CD4-positive, alpha-beta T cell treated with Interleukin-10 for 1 hour (primary cell): ENCODE data around the gene C1D.

Experiments used
- DNase-seq: peaks from one replicate; pipeline ENCODE4 v3.0.0-alpha.2; 2020

C1D gene

DNA sequence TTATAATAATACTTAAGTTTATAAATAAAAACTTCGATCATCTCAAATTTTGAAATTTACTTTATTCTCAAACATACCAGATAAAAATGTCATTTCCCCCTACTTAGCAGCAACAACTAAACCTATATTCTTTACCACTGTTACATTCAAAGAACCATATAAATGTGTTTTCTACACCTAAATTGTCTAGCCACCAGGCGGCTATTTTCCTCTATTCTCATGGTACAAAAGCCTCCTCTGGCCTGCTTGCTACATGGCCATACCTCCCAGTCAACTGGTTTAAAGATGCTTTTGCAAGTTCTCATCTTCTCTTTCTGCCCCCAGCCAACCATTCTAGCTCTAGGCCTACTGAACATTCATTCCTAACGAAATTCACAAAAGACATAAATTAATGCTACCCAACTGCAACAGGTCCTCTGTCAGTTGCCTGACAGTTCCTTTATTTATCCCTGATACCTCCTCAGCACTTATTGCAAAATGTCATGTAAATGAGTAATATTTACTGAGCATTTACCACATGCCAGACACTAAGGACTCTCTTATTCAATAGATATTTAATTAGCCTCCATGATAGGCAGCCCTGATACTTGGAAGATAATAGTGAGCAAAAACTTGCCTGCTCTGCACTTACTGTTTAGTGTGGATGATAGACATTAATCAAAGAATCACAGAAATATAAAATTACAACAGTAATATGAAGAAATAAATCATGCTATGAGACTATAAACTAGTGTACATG, 5.0 kb downstream of the C1D start:
- no peak for DNase-seq

DNA sequence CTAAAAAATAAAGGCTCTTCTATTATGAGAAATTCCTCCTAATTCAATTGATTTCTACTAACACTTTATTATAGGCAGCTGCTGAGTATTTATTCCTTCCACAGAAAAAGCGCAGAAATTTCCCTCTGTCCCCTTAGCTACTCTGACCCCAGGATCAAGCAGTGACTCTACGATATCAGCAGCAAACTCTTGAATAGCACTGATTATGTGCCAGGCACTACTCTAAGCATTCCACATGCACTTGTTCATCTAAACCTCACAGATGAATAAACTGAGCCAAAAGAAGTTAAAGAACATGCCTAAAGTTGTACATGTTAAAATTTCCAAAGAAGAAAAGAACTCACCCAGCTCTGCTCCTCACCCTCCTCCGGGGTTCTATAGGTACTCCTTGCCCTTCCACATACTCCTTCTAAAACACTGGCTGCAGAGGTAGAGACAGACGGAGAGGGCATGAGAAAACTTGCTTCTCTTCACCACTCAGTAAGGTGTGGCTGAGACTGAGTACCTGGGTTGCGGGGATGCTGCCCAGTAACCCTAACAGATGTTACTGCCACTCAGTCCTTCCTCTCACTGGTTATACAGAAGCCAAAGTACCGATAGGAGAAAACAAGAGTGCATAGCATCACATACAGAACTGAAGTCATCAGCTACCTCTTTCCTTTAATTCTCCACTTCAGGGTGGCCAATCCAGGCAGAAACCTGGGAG, 9.9 kb downstream of the C1D start:
- DNase-seq = no peak

DNA sequence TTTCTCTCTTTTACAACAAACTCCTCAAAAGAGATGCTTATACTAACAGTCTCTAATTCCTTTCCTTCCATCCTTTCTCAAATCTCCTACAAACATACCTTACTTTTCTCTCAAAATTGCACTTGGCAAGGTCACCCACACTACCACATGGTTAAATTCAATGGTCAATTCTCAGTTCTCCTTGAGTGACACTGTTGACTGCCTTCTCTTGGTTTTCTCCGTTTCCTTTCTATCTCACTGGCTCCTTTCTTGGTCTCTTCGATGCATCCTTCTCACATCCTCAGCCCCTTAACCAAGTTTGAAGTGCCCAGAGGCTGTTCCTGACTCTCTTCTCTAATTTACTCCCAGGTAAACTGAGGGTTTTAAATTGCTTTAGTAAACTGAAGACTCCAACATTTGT, 12.5 kb downstream of the C1D start:
- no peak for DNase-seq

DNA sequence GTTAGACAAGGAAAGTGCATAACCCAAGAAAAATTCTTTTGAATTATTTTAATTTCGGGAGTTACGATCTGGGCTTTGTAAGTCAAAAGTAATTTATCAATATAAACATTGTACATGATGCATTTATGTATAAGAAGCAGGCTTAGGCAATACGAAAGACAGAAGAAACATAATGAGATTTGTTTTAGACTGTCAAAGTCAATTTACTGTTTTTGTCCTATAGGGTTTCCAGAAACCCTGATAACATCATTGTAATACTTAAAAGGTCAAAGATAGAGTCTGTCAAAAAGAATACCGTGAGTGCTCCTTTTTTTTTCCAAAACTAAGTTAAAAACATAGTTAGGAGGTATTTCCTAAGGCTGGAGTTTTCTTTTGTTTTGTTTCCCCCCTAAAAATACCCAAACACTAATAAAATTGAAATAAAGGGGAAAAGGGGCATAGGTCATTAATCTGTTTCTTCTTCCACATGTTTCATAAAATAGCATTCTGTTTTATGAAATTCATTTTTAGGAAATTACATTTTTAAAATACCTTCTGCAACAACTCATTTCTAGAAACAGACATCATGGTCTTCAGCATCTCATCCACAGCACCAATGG, 16.1 kb downstream of the C1D start:
- no peak for DNase-seq

DNA sequence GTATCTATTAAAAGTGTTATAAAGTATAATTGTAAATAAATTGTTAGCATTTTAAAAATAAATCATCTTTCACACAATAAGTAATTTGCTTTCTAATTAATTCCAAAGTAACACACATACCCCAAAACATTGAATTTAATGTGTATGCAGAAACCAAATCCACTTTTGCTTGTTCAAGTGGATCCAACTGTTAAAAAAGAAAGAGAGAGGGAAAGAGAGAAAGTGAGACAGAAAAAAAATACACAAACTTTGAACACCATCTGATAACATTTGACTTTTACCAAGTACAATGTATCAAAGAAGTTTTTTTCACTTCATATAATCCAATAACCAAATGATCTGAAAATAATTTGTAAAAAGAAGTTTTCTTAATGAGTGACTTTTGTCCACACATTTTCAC, 16.6 kb downstream of the C1D start:
- DNase-seq = no peak

DNA sequence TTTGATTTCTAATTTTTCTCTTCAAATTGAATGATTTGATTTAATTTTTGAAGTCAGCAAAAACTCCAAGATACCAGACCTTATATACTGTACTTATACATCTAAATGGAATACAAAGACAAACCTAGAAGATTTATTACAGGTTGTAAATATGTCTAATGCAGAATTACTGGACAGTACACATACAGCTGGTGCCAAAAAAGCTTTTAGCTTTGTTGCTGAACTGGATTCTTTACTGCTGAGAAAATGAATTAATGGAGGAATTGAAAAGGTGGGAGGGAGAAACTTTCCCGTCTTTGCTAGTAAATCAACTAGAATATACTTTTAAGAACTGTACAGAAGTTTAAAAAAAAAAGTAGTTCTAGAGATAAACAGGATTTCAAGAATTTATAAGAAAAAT, 17.5 kb downstream of the C1D start:
- DNase-seq = no peak

DNA sequence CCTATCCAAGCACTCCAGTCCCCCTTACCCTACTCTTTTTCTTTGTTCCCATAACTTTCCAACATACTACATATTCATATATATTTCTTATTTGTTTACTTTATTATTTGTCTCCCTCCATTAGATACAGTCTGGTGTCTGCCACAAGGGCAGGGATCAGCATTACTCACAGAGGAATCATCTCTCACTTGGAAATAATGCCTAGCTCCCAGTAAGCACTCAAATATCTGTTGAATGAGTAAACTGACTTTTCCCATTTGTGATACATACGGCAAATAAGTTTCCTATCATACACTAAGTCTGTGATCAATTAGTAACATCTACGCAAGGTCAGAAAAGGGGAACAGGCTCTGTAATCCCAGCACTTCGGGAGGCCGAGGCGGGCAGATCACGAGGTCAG, 18.7 kb downstream of the C1D start:
- DNase-seq = no peak

DNA sequence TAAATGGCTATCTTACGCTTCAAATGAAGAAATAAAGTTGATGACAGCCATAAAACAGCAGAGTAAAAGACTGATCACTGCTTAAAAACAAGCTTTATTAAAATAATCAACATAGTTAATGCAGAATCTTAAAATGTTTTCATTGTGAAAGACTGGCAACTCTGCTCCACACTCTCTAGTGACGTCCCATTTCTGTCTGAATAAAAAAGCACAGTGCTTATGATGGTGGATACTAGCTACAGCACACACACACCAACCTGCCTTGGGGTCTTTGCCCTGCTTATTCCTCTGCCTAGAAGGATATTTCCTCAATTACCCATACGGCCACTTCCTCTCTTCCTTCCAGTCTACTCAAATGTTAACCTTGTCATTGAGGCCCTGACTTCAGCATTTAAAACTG, 19.1 kb downstream of the C1D start:
- DNase-seq = no peak

DNA sequence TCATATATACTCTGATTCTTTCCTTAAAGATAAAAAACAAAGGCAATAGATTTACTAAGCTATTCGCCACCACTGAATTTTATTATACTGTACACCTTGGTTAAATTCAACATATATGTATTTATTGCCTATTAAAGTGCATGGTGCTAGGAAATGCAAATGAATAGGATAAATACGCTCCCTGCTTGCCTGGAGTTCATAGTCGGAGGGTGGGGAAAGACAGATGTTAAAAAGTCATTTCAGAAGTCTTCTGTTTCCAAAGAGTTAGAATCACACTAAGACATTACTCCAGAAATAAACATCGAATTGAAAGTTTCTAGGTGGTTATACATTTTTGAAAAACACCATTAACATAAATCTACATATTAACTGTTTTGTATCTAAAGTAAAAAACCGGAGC, 19.8 kb downstream of the C1D start:
- DNase-seq = no peak

DNA sequence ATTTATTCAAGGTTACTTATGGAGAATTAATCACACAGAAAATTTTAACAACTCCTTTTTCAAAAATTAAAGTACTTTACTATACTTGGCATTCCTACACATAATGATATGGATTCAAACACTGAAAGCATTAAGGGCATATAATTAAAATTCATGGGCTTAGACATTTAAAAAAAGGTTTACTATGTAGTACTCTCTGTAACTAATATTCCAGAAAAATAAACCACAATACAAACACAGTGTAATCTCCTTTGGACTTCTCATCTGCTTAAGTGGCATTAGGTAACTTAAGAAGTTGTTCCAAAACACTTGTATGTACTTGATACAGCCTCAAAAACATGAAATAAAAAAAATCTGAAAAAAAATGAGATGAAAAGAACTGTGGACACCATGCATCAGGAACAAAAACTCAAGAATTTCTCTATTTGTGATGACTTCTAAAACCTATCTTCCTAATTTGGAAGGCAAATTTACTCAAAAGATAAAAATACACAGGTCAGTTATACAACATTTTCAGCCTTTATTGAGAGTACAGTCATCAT, 21.0 kb downstream of the C1D start:
- no peak for DNase-seq

DNA sequence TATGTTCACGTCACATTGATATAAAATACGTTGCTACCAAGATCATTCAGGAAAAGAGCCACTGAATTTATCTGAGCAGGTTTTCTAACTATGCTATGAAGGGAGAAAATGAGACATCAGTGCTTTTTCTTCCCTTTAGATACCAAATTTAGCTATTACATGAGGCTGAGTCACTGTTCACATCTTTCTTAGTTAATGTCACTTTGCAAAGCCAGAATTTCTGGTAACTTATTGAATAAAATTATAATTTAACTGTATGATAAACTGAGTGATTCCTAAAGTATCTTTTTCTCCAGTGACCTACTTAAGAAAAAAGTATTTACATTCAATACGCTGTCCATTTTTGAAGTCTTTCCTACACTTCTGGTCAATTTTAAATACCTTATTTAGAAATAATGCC, 22.7 kb downstream of the C1D start:
- DNase-seq = no peak

DNA sequence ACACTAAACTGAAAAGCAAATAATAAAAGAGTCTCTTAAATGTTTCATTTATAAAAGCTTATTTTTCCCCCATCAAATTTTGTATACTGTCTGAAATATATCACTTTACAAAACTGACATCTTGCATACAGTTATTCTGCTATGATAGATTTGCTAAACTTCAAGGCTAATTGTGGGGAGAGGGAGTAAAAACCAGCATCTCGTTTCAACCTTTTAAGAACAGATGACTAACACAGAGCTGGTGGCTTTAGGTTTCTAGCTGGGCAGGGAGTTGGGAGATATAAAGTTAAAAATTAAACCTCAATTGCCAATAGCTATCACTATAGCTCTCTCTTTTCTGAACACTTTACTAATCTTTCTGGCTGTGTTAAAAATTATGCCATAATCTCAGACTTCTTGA, 23.5 kb downstream of the C1D start:
- no peak for DNase-seq

DNA sequence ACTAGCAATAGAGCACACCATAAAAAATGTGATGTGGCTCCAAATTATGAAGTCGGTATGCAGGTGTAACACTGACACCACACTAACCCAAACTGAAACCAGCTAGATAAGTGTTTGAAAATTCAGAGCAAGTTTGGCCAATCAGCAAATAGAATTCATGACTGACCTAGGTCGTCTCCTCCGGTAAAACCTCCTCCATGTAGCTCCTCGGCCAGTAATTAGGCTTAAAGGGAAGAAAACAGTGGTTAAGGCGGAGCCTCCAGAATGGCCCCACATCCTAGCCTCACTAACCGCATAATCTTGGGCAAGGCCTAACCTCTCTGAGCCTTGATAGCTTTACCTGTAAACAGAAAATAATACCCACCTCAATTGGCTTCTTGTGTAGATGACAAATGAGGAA, 30.1 kb downstream of the C1D start:
- DNase-seq = no peak

DNA sequence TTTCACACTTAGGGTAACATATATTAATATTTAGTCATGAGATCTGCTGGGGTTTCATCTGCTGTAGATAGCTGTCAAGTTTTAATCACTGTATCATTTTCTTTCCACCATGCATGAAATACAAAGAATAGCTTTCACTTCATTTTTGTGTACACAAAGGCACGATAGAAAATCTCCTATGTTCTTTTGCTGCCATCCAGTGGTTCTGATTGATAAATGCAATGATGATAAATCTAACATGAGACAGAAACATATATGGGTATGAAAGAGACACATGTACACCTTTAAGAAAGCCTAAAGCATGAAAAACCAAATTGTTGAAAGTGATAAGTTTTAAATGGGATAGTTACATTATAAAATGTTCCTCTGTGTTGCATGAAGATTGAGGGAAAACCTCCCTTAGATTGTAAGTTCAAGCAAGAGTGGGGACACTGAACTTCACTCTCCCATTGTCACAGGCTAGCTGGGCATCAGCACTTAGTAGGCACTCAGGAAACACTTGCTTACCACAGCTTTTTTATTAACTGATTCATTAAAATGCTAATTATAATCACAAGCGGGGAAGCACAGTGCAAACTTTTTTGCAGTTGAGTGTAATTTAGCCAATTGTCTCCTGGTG, 31.2 kb downstream of the C1D start:
- peak; percentile 45 for DNase-seq

DNA sequence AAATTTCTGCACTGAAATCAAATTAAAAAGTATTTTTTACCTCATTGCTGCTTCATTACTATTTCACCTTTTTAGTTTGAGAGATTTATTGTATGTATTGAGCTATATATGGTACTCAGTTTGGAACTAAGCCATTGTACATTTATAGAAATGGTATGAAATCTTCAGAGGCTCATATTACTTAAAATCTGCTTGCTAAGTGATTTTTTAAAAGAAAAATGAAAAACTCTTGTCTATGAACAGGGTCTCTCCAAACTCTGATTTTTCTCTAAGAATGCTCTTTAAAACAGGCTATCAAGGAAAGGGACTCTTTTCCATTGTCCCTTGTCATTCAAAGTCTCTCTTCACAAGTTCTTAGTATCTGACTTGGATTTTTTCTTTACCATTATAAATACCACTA, 31.8 kb downstream of the C1D start:
- DNase-seq = no peak

DNA sequence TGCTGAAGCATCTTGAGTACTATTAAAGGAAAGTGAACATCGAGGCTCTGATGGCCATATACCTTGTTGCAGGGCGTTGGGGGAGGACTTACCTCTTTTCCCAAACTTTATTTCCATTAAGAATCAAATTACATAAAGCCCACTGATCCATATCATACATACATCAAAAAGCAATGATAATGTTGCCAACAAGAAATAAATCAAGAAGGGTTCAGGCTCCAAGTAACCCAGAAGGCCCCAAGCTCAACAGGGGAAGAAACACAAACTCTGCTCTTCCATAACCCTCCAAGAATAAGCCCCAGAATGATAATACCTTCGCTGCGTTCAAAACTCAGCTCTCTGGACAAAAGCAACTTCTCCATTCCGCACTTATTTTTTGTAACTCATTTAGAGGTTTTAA, 32.3 kb downstream of the C1D start:
- DNase-seq = no peak

DNA sequence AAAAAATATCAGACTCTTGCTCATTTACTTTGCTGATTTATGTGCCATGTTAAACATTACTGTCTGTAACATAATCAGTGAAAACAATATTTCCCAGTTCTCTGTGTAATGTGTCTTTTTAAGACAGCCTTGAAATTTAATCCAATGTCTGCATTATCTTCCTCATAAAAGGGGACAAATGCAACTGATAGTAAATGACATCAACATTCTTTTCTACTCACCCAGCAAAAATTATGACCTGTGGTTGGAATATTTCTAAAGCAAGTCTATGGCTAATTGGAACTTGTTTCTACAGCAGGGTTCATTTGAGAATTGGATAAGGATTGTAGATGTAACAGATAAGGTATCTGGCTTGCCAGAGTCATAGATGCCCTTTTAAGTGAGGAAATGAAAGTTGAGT, 34.8 kb downstream of the C1D start:
- DNase-seq = no peak

DNA sequence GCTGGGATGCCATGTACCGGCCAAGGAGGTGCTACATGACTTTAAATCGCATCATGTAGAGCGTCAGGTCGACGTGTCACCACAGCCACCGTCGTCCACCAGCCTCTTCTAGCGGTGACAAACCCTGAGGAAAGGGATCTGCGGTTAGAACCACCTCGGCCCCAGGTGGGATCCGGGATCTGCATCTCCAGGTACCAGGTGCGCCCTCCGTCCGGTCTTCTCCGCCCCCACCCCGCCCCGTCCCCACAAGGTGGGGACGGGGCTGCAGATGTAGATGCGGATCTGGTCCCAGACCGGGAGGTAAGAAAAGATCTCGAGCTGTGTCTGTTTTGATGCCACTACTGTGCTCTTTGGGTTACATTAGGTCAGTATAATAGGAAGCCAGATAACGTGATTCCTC, 38.4 kb downstream of the C1D start:
- no peak for DNase-seq

DNA sequence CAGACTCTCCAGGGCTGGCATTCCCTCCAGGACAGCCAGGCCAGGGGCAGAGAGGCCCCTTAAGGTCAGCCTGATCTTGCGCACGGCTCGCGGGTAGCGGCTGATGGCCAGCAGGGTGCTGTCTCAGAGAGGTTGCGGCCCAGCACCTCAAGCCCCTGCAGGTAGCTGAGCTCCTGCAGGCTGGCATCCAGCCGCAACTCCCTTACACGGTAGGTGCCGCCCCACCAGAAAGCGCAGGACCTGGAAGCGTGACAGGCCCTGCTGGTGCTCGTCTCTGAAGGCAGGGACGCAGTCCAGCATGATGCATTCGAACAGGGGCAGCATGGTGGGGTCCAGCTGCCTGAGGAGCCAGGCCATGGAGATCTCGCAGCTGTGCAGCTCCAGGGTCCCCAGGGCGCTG, 38.9 kb downstream of the C1D start:
- DNase-seq = no peak

DNA sequence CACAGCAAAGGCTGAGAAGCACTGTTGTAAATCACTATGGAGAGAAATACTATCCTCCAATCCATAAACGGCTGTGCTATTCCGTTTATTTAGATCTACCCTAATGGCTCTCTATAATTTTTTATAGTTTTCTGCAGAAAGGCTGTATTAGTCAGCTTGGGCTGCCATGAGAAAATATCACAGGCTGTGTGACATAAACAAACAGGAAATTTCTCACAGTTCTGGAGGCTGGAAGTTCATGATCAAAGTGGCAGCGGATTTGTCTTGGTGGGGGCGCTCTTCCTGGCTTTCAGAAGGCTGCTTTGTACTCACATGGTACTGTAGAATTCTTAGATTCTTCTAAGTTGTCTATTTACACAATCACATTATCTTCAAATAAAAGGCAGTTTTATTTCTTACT, 44.1 kb downstream of the C1D start:
- DNase-seq = no peak

DNA sequence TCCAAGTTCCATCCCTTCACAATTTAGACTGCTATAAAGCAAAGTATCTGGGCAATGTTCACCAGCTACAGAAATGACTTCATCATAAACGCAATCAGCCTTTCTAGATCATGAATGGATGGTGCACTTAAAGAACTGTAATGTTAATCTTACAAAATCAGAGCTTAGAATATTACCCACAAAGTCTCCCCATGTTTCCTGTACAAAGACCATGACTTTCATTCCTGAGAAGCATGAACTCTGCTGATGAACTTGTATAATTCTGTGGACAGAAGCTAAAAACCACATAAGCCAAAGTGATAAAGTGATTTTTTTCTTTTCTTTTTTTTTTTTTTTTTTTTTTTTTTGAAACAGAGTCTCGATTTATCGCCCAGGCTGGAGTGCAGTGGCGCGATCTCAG, 53.3 kb downstream of the C1D start:
- no peak for DNase-seq

DNA sequence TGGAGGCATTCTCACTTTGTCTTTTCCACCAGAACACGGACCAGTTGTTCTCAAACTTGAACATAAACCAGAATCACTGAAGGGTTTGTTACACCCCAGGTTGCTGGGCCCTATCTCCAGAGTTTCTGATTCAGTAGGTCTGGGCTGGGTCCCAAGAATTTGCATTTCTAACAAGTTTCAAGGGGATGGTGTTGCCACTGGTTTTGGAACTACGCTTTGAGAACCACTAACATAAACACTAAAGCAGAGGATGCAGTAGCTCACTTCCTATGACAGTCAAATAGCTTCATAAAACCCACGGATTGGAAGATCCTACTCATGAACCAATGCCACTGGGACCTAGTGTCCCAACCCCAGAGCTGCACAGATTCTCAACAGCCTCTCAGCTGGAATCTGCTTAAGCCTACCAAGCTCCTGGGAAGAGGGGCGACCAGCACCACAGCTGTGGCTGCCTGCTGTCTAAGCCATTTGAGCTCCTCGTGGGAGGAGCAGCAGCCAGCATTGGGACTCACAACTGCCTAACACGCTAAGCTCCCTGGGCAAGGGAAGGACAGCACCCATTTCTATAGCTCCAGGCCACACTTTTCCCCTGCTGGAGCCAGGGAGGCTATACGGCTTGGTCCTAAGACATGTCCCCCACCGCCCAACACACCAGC, 62.5 kb downstream of the C1D start:
- DNase-seq = no peak

DNA sequence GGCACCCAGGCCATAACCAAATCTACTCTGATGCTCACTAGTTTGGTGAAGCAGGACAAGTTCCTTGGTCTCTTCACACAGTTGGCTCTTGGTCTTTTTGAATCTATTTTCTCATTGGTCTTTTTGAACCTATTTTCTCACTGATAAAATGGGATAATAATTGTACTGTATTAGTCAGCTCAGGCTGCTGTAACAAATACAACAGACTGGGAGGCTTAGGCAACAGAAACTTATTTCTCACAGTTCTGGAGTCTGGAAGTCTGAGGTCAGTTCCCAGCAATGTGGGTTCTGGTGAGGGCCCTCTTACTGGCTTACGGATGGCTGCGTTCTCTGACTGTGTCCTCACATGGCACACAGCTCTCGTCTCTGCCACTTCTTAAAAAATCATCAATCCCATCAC, 63.5 kb downstream of the C1D start:
- DNase-seq = no peak
